ENCODE data around the gene BTD.

The BTD gene

DNA sequence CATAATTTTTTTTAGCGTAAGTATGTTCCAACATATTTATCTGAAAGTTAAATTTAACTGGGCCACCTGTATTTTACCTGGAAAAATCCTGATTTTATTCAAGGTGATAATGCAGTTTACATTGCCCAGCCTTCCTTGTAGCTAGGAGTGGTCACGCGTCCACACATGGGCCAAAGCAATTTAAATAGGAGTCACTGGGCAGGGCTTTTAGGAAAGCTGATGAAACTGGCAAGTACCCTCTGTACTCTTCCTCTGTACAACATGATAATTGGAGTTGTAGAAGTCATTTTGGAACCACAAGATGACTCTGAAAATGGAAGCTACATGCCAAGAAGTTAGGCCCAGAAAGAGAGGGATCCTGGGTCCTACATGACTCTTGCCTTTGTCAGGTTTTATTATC, 9.5 kb downstream of the BTD start:
- TF ChIP-seq ZNF8 (CRISPR knock-in tag; IDR thresholded peaks at IDR 0.05) (no peak), ESRRG (CRISPR knock-in tag; IDR thresholded peaks at IDR 0.05) (no peak), ZFP3 (CRISPR knock-in tag; IDR thresholded peaks at IDR 0.05) (no peak), TOX (CRISPR knock-in tag; IDR thresholded peaks at IDR 0.05; ENCODE audit: borderline replicate concordance) (no peak), BACH2 (CRISPR knock-in tag; IDR thresholded peaks at IDR 0.05; ENCODE audit: borderline replicate concordance) (no peak), GLIS3 (CRISPR knock-in tag; IDR thresholded peaks at IDR 0.05) (no peak), ZNF565 (CRISPR knock-in tag; conservative IDR thresholded peaks at IDR 0.05; ENCODE audit: low read depth) (no peak), ZNF70 (CRISPR knock-in tag; IDR thresholded peaks at IDR 0.05) (no peak), SNAI2 (CRISPR knock-in tag; IDR thresholded peaks at IDR 0.05) (no peak), ZFP30 (CRISPR knock-in tag; IDR thresholded peaks at IDR 0.05) (no peak), OSR1 (CRISPR knock-in tag; IDR thresholded peaks at IDR 0.05) (no peak)
- TF ChIP-seq, protein P1, sequence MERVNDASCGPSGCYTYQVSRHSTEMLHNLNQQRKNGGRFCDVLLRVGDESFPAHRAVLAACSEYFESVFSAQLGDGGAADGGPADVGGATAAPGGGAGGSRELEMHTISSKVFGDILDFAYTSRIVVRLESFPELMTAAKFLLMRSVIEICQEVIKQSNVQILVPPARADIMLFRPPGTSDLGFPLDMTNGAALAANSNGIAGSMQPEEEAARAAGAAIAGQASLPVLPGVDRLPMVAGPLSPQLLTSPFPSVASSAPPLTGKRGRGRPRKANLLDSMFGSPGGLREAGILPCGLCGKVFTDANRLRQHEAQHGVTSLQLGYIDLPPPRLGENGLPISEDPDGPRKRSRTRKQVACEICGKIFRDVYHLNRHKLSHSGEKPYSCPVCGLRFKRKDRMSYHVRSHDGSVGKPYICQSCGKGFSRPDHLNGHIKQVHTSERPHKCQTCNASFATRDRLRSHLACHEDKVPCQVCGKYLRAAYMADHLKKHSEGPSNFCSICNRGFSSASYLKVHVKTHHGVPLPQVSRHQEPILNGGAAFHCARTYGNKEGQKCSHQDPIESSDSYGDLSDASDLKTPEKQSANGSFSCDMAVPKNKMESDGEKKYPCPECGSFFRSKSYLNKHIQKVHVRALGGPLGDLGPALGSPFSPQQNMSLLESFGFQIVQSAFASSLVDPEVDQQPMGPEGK (CRISPR knock-in tag; IDR thresholded peaks at IDR 0.05; ENCODE audit: borderline replicate concordance), result no peak
- TF ChIP-seq, protein P2, sequence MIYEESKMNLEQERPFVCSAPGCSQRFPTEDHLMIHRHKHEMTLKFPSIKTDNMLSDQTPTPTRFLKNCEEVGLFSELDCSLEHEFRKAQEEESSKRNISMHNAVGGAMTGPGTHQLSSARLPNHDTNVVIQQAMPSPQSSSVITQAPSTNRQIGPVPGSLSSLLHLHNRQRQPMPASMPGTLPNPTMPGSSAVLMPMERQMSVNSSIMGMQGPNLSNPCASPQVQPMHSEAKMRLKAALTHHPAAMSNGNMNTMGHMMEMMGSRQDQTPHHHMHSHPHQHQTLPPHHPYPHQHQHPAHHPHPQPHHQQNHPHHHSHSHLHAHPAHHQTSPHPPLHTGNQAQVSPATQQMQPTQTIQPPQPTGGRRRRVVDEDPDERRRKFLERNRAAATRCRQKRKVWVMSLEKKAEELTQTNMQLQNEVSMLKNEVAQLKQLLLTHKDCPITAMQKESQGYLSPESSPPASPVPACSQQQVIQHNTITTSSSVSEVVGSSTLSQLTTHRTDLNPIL (CRISPR knock-in tag; IDR thresholded peaks at IDR 0.05; ENCODE audit: low read depth), result no peak
- ATAC-seq, result no peak

DNA sequence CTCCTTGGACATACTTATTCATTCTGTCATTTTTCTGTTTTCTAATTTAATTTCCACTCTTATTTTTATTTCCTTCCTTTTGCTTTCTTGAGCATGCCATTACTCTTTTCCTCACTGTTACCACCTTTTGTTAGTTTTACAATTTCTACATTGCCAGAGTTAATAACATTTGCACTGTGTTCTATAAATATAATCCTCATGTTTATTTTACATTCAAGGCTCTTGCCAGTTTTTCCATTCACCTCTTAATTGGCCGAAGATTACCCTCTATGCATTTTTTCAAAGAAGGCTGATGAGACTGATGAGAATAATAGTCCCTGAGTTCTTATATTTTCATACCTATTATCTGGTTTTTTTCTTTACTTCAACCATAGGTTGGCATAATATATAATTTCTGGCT, 10.5 kb downstream of the BTD start:
- no peak for ATAC-seq
- no peak for TF ChIP-seq TOX (CRISPR knock-in tag; IDR thresholded peaks at IDR 0.05; ENCODE audit: borderline replicate concordance)
- TF ChIP-seq ZC3H10 (CRISPR knock-in tag; IDR thresholded peaks at IDR 0.05), result no peak
- TF ChIP-seq, protein P3, sequence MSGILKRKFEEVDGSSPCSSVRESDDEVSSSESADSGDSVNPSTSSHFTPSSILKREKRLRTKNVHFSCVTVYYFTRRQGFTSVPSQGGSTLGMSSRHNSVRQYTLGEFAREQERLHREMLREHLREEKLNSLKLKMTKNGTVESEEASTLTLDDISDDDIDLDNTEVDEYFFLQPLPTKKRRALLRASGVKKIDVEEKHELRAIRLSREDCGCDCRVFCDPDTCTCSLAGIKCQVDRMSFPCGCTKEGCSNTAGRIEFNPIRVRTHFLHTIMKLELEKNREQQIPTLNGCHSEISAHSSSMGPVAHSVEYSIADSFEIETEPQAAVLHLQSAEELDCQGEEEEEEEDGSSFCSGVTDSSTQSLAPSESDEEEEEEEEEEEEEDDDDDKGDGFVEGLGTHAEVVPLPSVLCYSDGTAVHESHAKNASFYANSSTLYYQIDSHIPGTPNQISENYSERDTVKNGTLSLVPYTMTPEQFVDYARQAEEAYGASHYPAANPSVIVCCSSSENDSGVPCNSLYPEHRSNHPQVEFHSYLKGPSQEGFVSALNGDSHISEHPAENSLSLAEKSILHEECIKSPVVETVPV (CRISPR knock-in tag; IDR thresholded peaks at IDR 0.05), result no peak
- no peak for TF ChIP-seq TCF4 (CRISPR knock-in tag; IDR thresholded peaks at IDR 0.05; ENCODE audit: borderline replicate concordance)
- TF ChIP-seq BACH2 (CRISPR knock-in tag; IDR thresholded peaks at IDR 0.05; ENCODE audit: borderline replicate concordance), result no peak
- no peak for TF ChIP-seq ZFP3 (CRISPR knock-in tag; IDR thresholded peaks at IDR 0.05)
- no peak for TF ChIP-seq PPARA (CRISPR knock-in tag; IDR thresholded peaks at IDR 0.05; ENCODE audit: borderline replicate concordance)
- no peak for TF ChIP-seq ZNF70 (CRISPR knock-in tag; IDR thresholded peaks at IDR 0.05)
- TF ChIP-seq, protein P4, sequence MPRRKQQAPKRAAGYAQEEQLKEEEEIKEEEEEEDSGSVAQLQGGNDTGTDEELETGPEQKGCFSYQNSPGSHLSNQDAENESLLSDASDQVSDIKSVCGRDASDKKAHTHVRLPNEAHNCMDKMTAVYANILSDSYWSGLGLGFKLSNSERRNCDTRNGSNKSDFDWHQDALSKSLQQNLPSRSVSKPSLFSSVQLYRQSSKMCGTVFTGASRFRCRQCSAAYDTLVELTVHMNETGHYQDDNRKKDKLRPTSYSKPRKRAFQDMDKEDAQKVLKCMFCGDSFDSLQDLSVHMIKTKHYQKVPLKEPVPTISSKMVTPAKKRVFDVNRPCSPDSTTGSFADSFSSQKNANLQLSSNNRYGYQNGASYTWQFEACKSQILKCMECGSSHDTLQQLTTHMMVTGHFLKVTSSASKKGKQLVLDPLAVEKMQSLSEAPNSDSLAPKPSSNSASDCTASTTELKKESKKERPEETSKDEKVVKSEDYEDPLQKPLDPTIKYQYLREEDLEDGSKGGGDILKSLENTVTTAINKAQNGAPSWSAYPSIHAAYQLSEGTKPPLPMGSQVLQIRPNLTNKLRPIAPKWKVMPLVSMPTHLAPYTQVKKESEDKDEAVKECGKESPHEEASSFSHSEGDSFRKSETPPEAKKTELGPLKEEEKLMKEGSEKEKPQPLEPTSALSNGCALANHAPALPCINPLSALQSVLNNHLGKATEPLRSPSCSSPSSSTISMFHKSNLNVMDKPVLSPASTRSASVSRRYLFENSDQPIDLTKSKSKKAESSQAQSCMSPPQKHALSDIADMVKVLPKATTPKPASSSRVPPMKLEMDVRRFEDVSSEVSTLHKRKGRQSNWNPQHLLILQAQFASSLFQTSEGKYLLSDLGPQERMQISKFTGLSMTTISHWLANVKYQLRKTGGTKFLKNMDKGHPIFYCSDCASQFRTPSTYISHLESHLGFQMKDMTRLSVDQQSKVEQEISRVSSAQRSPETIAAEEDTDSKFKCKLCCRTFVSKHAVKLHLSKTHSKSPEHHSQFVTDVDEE (CRISPR knock-in tag; IDR thresholded peaks at IDR 0.05), result no peak
- no peak for TF ChIP-seq SNAI2 (CRISPR knock-in tag; IDR thresholded peaks at IDR 0.05)
- no peak for TF ChIP-seq ZFP30 (CRISPR knock-in tag; IDR thresholded peaks at IDR 0.05)
- TF ChIP-seq ESRRG (CRISPR knock-in tag; IDR thresholded peaks at IDR 0.05), result no peak
- TF ChIP-seq, protein P5, sequence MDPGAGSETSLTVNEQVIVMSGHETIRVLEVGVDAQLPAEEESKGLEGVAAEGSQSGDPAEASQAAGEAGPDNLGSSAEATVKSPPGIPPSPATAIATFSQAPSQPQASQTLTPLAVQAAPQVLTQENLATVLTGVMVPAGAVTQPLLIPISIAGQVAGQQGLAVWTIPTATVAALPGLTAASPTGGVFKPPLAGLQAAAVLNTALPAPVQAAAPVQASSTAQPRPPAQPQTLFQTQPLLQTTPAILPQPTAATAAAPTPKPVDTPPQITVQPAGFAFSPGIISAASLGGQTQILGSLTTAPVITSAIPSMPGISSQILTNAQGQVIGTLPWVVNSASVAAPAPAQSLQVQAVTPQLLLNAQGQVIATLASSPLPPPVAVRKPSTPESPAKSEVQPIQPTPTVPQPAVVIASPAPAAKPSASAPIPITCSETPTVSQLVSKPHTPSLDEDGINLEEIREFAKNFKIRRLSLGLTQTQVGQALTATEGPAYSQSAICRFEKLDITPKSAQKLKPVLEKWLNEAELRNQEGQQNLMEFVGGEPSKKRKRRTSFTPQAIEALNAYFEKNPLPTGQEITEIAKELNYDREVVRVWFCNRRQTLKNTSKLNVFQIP (CRISPR knock-in tag; IDR thresholded peaks at IDR 0.05; ENCODE audit: borderline replicate concordance, low read depth), result no peak
- TF ChIP-seq ISL1 (CRISPR knock-in tag; IDR thresholded peaks at IDR 0.05), result no peak
- TF ChIP-seq ZNF565 (CRISPR knock-in tag; conservative IDR thresholded peaks at IDR 0.05; ENCODE audit: low read depth), result no peak
- TF ChIP-seq OSR1 (CRISPR knock-in tag; IDR thresholded peaks at IDR 0.05), result no peak
- TF ChIP-seq ARNTL (CRISPR knock-in tag; IDR thresholded peaks at IDR 0.05; ENCODE audit: borderline replicate concordance, low read depth), result no peak
- TF ChIP-seq, protein P1 (CRISPR knock-in tag; IDR thresholded peaks at IDR 0.05; ENCODE audit: borderline replicate concordance), result no peak
- TF ChIP-seq ZNF8 (CRISPR knock-in tag; IDR thresholded peaks at IDR 0.05), result no peak

Data from SK-N-SH treated with all-trans-retinoic acid at 6 μM for 48 hours (cell line).